Measurements from ENCODE around the gene STPG2.

Gene STPG2

DNA sequence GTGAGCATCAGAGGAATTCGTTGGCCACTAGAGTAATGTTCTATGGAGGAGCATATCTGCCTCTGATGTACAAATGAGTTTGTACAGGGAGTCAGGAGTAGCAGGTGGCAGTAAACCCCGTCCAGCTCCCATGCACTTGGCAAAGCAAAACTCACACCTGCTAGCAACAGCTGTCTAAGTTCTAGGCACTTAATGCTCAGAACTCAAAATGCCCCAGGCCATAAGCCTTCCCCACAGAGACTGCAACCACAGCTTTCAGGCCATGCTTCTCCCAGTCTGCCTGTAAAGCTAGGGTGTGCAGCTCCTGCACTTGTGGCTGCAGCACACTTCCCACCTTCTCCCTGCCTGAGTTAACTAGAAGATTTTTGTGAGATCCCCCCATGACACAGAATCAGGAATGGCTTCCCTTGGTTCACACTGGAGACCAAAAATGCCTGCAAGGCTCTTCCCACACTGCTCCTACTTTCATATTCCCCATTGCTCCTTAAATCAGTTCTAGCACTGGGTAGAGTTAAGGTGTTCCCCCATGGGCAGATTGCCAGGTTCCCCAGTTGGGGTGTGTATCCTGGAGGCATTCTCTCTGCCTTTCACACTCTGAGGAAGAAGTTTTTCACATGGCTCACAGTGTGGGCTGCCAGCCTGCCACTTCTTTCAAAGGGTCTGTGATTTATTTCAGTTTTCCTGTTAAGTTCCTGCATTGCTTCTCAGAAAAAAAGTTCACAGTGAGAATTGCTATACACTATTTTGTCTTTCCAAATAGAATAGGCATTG lies 189.9 kb downstream of the STPG2 start:
- TF ChIP-seq, protein P1, sequence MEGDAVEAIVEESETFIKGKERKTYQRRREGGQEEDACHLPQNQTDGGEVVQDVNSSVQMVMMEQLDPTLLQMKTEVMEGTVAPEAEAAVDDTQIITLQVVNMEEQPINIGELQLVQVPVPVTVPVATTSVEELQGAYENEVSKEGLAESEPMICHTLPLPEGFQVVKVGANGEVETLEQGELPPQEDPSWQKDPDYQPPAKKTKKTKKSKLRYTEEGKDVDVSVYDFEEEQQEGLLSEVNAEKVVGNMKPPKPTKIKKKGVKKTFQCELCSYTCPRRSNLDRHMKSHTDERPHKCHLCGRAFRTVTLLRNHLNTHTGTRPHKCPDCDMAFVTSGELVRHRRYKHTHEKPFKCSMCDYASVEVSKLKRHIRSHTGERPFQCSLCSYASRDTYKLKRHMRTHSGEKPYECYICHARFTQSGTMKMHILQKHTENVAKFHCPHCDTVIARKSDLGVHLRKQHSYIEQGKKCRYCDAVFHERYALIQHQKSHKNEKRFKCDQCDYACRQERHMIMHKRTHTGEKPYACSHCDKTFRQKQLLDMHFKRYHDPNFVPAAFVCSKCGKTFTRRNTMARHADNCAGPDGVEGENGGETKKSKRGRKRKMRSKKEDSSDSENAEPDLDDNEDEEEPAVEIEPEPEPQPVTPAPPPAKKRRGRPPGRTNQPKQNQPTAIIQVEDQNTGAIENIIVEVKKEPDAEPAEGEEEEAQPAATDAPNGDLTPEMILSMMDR (IDR thresholded peaks at IDR 0.05; ENCODE audit: low read depth, low read length): no peak

DNA sequence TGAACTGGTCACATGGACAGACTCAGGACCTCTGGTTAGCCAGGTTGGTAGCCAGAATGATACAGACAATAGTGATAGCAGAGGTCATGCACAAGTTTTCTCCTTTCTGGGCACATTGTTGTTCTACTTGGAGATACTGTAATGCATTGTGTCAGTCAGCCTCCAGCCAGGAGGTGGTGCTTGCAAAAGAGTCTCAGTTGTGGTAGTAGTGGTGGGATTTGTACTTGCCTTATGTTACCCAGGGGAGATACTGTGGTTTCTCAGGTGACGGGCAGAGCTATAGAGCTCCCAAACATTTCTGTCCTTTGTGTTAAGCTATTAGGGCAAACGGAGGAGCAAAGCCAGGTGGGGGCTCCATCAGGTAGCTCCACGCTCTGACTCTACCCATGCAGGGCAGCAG lies 190.5 kb downstream of the STPG2 start:
- H3K9me3 ChIP-seq: no peaks in the 10 kb centered on the region
- no peak for DNase-seq
- TF ChIP-seq, protein P1 (IDR thresholded peaks at IDR 0.05; ENCODE audit: low read depth, low read length): no peak
- no peaks in the 10 kb centered on the region for H3K4me1 ChIP-seq
- no peaks in the 10 kb centered on the region; the same call in 1 of the 2 replicates for H3K36me3 ChIP-seq
- H3K4me3 ChIP-seq (ENCODE audit: low read depth, low read length): no peak overlapping the region
- no peaks in the 10 kb centered on the region for H3K27me3 ChIP-seq

More for the DNA sequence above, 189.9 kb downstream of the STPG2 start:
- DNase-seq: peak; percentile 22
- Histone ChIP-seq H3K9me3 (no peaks in the 10 kb centered on the region), H3K4me3 (ENCODE audit: low read depth, low read length) (no peak overlapping the region), H3K4me1 (no peaks in the 10 kb centered on the region), H3K27me3 (no peaks in the 10 kb centered on the region), H3K36me3 (no peaks in the 10 kb centered on the region)

DNA sequence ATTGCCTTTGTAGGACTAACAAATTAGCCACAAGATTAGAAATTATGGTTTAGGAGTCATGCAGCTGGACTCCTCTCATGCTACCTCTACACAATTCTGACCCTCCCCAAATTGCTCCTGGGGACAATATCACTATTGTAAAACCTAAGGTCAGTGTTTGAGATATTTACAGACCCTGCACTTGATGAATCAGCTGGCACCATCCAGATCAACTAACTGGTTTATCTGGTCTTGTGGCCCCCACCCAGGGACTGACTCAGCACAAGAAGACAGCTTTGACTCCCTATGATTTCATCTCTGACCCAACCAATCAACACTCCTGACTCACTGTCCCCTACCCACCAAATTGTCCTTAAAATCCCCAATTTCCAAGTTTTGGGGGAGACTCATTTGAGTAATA lies 192.4 kb downstream of the STPG2 start:
- Histone ChIP-seq H3K4me3 (ENCODE audit: low read depth, low read length) (no peak overlapping the region), H3K9me3 (no peaks in the 10 kb centered on the region), H3K36me3 (no peaks in the 10 kb centered on the region; the same call in 1 of the 2 replicates), H3K4me1 (no peaks in the 10 kb centered on the region), H3K27me3 (no peaks in the 10 kb centered on the region)
- TF ChIP-seq, protein P1 (IDR thresholded peaks at IDR 0.05; ENCODE audit: low read depth, low read length): no peak
- no peak for DNase-seq

DNA sequence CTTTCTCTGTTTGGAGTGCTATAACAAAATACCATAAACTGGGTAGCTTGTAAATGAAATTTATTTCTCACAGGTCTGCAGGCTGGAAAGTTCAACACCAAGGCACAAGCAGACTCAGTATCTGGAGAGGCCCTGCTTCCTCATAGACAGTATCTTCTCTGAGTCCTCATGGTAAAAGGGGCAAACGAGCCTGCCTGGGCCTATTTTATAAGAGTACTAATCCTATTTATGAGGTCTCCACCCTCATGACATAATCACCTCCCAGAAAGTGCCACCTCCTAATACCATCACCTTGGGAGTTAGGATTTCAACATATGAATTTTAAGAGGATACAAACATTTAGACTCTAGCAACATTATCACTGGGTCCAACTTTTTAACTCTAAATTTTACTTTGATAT lies 200.3 kb downstream of the STPG2 start:
- DNase-seq: no peak
- H3K4me3 ChIP-seq (ENCODE audit: low read depth, low read length): no peak overlapping the region
- H3K27me3 ChIP-seq: no peaks in the 10 kb centered on the region
- no peaks in the 10 kb centered on the region for H3K9me3 ChIP-seq
- peaks cover under 1% of the 10 kb centered on the region for H3K4me1 ChIP-seq
- TF ChIP-seq, protein P1 (IDR thresholded peaks at IDR 0.05; ENCODE audit: low read depth, low read length): no peak
- H3K36me3 ChIP-seq: no peaks in the 10 kb centered on the region

DNA sequence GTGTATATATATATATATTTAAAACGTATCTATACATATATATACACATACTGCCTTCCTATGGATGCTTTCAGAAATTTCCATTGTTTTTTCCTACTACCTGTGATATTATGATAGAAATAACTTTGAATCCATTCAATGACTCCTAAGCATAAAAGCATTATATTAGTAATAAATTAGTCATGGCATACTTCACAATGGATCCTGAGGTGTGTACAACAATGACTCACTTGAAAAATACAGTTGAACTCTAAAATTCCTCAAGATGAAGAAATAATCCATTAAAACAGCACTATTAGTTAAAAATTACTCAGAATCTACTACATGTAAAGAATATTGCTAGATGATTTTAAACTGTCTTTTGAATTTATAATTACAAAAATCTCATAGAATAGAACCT lies 201.1 kb downstream of the STPG2 start:
- H3K9me3 ChIP-seq: no peaks in the 10 kb centered on the region; the same call in 1 of the 2 replicates
- H3K27me3 ChIP-seq: no peaks in the 10 kb centered on the region
- H3K4me1 ChIP-seq: peaks cover 6% of the 10 kb centered on the region
- TF ChIP-seq, protein P1 (IDR thresholded peaks at IDR 0.05; ENCODE audit: low read depth, low read length): no peak
- no peak for DNase-seq
- H3K4me3 ChIP-seq (ENCODE audit: low read depth, low read length): no peak overlapping the region
- H3K36me3 ChIP-seq: no peaks in the 10 kb centered on the region

DNA sequence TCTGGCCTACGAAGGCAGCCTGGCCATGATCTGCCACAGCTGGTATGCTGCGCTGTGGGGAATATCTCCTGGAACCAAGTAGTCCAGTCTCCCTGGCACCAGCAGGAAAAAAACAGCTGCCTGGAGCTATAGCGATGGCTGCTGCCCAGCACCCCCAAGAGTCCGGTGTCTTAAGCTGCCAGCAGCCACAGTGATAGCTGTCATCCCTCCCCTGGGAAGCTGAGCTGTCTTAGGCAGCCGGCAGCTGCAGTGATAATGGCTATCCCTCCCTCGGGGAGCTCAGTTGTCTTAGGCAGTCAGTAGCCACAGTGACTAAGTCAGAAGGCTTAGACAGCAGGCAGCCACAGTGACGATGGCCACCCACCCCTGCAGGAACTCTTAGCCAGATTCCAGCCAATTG lies 205.1 kb downstream of the STPG2 start:
- H3K36me3 ChIP-seq: no peaks in the 10 kb centered on the region
- H3K9me3 ChIP-seq: no peaks in the 10 kb centered on the region; the same call in 1 of the 2 replicates
- H3K4me3 ChIP-seq (ENCODE audit: low read depth, low read length): no peak overlapping the region
- no peaks in the 10 kb centered on the region for H3K27me3 ChIP-seq
- peaks cover 6% of the 10 kb centered on the region for H3K4me1 ChIP-seq
- TF ChIP-seq, protein P1 (IDR thresholded peaks at IDR 0.05; ENCODE audit: low read depth, low read length): no peak
- DNase-seq: peak; percentile 79
